ENCODE results near the gene ELL2.

- no peak for TF ChIP-seq CTCF (IDR thresholded peaks at IDR 0.05)
- TF ChIP-seq EZH2phosphoT487 (IDR thresholded peaks at IDR 0.05) = no peak
- TF ChIP-seq EZH2 (IDR thresholded peaks at IDR 0.05) = no peak
Measured at GRCh38 chr5:95930141-95930930, 31.3 kb downstream of the ELL2 start.

Data from neural progenitor cell (in vitro differentiated cells).